Brain microvascular endothelial cell (primary cell): ENCODE results near the gene VCAN.

Experiments used
- DNase-seq: peaks from one replicate; pipeline ENCODE4 v3.0.0-alpha.2; 2020
- H3K27ac ChIP-seq: fragments of 250-450 bp; sonication (Bioruptor Pico); 2 replicates; pipeline ENCODE4 v1.5.1; 2020; ENCODE audit warnings: mild to moderate bottlenecking, moderate library complexity
- H3K27me3 ChIP-seq: fragments of 250-450 bp; sonication (Bioruptor Pico); replicated peaks from 2 replicates; pipeline ENCODE4 v1.5.1; 2020; ENCODE audit warnings: mild to moderate bottlenecking
- H3K36me3 ChIP-seq: fragments of 250-450 bp; sonication (Bioruptor Pico); replicated peaks from 2 replicates; pipeline ENCODE4 v1.5.1; 2020; ENCODE audit warnings: mild to moderate bottlenecking
- H3K4me3 ChIP-seq: 2 replicates; pipeline ENCODE4 v1.5.1; 2011; ENCODE audit warnings: low read depth, mild to moderate bottlenecking, control low read depth, low read length, moderate library complexity
- in situ Hi-C: cut with HindIII; loops from 2 replicates; pipeline ENCODE4 v1.10.0; 2017; ENCODE audit warnings: low sequenced_read_pairs, low pct_ligation_motif_present
- TF ChIP-seq, protein P1 (sequence below): IDR thresholded peaks from 2 replicates; pipeline ENCODE4 v1.5.1; 2011; ENCODE audit warnings: low read depth, mild to moderate bottlenecking, moderate library complexity, low read length, control low read depth, inconsistent platforms; ENCODE audit errors: missing control alignments

Gene VCAN

DNA sequence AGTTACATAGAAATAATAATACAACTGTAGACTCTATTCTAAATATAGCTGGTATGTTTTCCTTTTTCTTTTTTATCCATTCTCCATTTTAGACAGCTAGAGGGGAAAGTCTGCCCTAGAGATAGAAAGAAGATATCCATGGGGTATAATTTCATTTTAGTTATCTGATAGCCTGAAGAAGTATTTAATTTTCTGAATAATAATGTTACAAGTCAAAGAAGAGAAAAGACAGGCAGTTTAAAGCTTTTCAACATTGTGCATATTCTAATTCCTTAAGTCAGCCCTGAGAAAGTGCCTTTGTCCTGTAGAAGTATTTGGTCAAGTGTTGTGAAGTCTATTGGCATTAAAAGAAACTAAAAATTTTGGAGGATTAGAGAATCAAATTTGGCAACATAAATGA, 2.5 kb upstream of the VCAN start:
- DNase-seq, result no peak
- Histone ChIP-seq H3K36me3 (peaks cover 4% of the 10 kb centered on the region), H3K27me3 (no peaks in the 10 kb centered on the region), H3K4me3 (no peak overlapping the region), H3K27ac (no peak overlapping the region)
- in situ Hi-C loops, result no loop called here
- TF ChIP-seq, protein P1, sequence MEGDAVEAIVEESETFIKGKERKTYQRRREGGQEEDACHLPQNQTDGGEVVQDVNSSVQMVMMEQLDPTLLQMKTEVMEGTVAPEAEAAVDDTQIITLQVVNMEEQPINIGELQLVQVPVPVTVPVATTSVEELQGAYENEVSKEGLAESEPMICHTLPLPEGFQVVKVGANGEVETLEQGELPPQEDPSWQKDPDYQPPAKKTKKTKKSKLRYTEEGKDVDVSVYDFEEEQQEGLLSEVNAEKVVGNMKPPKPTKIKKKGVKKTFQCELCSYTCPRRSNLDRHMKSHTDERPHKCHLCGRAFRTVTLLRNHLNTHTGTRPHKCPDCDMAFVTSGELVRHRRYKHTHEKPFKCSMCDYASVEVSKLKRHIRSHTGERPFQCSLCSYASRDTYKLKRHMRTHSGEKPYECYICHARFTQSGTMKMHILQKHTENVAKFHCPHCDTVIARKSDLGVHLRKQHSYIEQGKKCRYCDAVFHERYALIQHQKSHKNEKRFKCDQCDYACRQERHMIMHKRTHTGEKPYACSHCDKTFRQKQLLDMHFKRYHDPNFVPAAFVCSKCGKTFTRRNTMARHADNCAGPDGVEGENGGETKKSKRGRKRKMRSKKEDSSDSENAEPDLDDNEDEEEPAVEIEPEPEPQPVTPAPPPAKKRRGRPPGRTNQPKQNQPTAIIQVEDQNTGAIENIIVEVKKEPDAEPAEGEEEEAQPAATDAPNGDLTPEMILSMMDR, result no peak

DNA sequence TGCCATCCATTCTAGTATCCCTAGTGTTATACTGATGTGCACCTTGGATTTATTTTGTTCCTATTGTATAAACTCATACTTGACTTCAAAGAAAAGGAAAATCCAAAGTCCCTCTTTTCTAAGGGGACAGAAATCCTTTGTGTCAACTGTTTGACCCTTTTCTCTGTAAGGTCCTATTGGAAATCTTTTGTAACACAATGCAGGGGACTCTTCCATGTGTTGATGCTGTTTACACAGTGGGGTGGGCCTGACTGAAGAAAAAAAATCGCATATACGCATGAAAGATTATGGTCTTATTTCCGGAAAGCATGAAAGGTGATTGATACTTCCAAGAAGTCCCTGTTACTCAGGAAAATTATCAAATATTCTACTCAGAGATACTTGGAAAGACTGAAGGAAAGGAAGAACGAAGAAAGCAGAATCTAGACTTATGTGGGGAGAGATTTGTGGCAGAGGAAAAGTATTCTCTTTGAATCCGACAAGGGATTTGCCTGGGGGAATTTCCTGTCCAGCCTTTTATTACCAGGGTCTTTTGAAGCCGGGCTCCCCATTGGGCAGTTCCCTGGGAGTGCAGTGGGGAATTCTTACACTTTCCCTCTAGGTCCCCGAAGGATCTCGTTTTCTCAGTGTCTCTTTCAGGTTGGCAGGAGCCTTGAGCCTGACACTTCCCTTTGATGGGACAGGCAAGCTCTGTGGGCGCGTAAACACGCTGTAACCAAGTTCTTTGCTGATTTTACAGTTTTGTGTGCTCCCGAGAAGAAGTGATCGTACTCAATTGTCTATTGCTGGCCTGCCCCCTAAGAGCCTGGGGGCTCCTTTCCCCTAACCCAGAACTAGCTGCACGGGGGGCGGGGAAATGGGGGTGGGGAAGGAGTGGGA, 779 bp upstream of the VCAN start:
- H3K27ac ChIP-seq, result no peak overlapping the region
- H3K4me3 ChIP-seq, result peak overlapping the region; percentile 96
- in situ Hi-C loops, result no loop called here
- no peaks in the 10 kb centered on the region for H3K27me3 ChIP-seq
- TF ChIP-seq, protein P1, result no peak
- no peak for DNase-seq
- H3K36me3 ChIP-seq, result peaks cover 8% of the 10 kb centered on the region

DNA sequence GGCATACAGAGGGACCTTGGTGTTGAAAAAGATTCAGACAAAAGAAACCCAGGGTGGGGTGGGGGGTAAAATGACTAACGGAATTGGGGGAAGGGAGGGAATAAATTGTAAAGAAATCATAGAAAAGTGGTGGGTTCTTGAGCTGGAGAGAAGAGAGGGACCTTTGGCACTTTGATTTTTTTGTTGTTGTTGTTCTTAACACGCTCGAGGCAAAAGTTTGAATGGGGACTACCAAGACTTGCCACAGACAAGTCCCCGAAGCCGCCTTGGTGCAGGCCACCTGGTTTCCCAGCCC, 616 bp downstream of the VCAN start:
- Histone ChIP-seq H3K4me3 (peak overlapping the region; percentile 96), H3K27ac (peak overlapping the region; percentile 94), H3K36me3 (peaks cover 15% of the 10 kb centered on the region), H3K27me3 (no peaks in the 10 kb centered on the region)
- no peak for DNase-seq
- in situ Hi-C loops, result no loop called here
- TF ChIP-seq, protein P1, result no peak

DNA sequence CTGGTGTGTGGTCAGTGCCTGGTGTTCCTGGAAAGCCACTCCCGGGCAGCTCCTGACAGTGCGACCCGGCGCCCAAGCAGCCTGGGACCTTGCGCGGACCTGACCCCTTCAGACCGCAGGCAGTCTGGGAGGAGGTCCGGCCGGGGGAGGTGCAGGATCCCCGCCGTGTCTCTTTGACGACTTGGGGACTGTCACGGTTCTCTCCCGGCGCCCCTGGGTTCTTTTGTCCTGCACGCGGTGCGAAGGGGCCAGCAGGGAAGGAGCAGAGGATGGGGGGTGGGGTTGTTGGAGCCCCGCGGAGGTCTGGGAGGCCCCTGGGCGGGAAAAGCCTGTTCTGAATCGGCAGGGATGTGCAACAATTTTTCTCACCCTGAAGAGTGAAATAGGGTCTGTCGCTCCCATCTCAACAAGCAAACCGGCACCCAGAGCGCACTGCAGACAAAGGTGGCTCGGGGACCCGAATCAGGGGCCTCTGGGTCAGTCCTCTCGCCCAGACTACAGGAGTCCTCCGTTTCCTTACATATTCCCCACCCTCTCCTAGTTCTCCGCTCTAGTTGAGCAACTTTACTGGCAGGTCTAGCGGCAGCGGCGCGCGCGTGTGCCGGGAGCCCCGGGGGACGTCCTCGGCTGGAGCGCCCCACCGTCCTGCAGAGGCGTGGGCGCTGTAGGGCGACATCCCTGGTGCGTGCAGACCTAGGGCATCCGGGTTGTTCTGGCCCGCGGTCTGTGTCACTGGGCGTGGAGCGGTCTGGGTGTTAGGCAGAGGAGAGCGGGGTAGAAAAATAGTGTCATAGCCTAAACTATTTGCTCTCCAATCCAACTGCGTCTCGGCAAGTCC, 1.2 kb downstream of the VCAN start:
- Histone ChIP-seq H3K27ac (peak overlapping the region; percentile 94), H3K36me3 (peaks cover 15% of the 10 kb centered on the region), H3K27me3 (no peaks in the 10 kb centered on the region), H3K4me3 (peak overlapping the region; percentile 96)
- TF ChIP-seq, protein P1, result no peak
- DNase-seq, result no peak
- in situ Hi-C loops, result no loop called here

DNA sequence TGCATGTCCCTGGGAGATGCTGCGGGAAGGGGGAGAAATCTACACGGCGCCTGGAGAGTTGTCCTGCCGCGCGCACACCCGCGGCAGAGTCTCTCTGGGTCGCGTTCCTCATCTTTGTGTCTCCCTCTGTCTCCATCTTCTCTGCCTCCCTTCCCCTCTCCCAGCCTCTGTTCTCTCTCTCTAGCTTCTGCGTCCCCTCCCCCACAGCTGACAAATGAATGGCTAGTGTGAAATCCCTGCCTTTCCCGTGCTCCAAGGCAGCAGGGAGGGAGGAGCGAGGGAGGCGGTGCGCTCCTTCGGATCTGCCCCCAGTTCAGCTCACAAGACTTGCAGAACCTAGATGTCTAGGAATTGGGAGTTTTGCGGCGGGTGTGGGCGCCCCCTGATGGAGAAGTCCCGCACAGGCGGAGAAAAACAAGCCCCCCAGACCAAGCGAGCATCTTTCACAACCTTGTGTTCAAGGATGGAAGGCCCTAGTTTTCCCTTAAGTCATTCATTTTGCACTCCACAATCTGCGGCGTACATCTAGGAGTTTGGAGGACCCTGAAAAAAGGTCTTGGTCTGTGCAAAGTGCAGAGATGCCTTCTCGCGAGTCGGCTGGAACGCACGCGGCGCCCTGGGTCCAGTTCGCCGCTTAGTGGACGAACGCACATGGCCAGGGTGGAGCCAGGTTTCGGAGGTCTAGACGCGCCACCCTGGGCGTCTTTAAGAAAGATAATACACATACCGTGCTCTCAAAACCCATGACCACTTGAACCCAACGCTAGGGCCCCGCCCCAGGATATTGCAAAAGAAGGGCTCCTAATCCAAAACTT, 2.0 kb downstream of the VCAN start:
- in situ Hi-C loops, result no loop called here
- no peaks in the 10 kb centered on the region for H3K27me3 ChIP-seq
- peak overlapping the region; percentile 94 for H3K27ac ChIP-seq
- DNase-seq, result peak; percentile 98
- H3K36me3 ChIP-seq, result peaks cover 17% of the 10 kb centered on the region
- TF ChIP-seq, protein P1, result peak; percentile 87
- H3K4me3 ChIP-seq, result peak overlapping the region; percentile 96
